HG02943 (cell line): ENCODE results near the gene RCN1.
"Not testable (repeated sequence)": the region's sequence is repeated elsewhere in the genome, so short reads cannot be mapped to it uniquely, and the experiment has no call there.

ENCODE experiments used
- ATAC-seq: cut with Tn5 transposase; IDR thresholded peaks from one replicate; pipeline ENCODE4 v1.9.1; 2021; ENCODE audit warnings: mild to moderate bottlenecking, low read depth, moderate library complexity; ENCODE audit not compliant: unreplicated experiment

The RCN1 gene

DNA sequence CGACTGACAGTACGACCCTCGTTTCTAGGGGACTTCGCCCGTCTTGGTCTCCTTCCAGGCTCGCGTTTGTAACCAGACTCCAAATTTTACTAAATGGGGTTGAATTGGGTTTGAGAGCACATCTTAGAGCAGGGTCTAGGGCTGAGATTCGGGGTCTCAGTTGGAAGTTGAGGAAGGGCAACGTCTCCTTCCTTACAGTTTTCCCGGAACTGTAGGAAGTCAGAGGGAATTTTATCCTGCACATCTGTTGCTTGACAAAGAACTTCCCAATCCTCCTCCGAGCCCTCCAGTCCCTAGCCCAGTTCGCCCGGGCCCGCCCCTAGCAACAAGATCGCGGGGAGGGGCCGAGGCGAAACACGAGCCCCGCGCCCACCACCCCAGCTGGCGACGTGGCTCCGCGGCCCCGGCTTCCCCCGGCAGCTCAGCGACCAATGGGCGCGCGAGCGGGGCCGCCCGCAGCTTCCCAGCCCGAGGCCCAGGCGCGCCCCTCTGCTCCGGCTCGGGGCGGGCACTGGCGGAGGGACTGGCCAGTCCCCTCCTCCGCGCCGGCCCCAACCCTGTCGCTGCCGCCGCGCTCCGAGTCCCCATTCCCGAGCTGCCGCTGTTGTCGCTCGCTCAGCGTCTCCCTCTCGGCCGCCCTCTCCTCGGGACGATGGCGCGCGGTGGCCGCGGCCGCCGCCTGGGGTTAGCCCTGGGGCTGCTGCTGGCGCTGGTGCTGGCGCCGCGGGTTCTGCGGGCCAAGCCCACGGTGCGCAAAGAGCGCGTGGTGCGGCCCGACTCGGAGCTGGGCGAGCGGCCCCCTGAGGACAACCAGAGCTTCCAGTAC is at the start of gene RCN1:
TSS of gene RCN1 (plus strand) at position 530 of the 826 bp plus-strand sequence. CDS start at position 653, 123 bp downstream.
- peak; percentile 43 for ATAC-seq

DNA sequence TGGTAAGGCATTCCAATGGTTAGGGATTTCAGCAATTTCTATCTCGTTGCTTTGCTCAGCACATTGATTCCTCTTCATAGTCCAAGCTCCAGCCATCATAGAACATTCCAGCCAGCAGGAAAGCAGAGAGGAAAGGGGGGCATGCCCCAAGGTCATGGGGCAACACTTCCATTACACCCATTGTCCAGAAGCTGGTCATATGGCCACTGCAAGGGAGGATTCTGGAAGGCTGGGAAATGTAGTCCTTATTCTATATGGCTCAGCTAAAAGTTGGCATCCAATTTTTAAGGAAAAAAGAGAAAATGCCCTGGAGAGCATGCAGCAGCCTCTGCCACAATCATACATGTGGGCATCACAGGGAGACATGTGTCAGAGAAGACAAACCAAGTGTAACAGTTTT is 47.1 kb upstream of the RCN1 start:
- no peak for ATAC-seq

DNA sequence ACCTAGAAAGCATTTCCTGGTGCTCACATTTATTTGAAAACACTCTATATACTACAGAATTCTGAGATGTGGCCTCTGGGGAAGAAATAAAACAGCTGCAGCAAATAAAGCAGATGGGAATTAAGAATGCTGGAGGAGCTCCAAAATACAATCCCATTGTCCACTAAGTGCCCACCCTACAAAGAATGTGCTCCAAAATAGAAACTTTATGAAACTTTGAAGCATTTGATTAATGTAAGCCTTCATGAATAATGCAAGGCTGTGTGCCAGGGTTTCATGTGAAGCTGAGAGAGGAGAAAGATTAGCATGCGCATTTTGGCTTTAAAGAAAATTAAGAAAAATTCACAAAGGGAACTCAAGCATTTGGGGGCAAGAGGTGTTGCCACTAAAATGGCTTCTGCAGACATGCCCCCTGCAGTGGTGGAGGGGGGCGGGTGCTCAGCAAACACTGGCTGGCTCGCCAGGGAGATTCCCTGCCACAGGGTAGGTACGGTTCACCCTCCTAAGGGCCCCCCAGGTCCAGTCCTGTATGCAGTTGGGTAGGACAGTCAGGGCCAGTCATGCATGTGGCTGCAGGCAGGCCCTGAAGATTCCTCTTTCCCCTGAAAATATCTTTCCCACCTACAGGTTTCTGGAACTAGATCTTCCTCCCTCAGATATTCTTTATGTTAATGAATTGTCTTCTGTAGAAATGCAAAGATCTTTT is 46.6 kb upstream of the RCN1 start:
- ATAC-seq, result no peak

- no peak for ATAC-seq
Measured at GRCh38 chr11:32045456-32045855, 45.4 kb upstream of the RCN1 start.

- no peak for ATAC-seq
Measured at GRCh38 chr11:32050264-32050663, 40.6 kb upstream of the RCN1 start.

GRCh38 chr11:32052215-32052614 is 38.7 kb upstream of the RCN1 start:
- ATAC-seq, result no peak

DNA sequence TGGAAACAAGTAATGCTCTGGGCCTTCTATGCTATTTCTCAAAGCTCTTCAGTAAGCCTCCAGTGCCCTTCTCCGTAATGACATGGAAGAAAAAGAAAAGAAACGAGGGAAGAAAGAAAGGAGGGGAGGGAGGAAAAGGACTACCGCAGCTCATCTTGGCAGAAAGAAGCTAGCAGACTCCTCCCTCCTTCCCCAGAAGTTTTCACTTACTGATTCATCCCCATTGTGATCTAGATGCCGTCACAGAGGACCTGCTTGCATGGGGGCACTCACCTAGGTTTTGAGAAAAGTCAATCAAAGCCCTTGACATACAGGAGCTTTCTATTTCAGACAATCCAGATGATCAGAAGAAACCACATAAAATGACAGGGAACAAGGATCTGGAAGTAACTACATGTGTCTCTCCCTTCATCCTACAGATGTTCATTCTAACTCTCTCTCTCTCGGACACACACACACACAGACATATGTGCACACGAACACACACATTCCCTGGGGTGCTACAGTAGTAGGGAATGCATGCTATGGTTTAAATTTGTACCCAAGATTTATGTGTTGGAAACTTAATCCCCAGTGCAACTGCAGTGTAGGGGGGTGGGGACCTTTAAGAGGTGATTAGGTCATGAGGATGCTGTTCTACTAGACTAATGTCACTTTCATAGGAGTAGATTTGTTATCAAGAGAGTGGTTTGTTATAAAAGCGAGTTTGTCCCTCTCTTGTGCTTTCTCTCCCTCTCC is 37.6 kb upstream of the RCN1 start:
- ATAC-seq, result no peak

- no peak for ATAC-seq
Measured at GRCh38 chr11:32055861-32056260, 35.0 kb upstream of the RCN1 start.

- no peak for ATAC-seq
Measured at GRCh38 chr11:32056438-32056837, 34.4 kb upstream of the RCN1 start.

- no peak for ATAC-seq
Measured at GRCh38 chr11:32059686-32060462, 31.0 kb upstream of the RCN1 start.

DNA sequence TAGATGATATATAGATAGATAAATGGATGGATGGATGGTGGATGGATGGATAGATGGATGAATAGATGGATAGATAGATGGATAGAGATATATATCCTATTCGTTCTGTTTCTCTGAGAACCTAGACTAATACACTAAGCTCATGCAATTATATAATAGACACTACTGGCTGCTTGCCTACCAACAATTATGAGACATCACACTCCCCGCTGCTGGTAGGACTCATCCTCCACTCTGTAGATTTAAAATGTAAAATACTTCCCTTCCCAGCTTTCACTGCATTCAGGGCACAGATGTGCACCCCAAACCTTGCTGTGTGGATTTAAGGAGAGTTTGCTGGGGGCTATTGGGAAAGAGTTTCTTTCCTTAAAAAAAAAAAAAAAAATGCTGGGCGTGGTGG is 28.3 kb upstream of the RCN1 start:
- no peak for ATAC-seq

GRCh38 chr11:32063031-32063430 is 27.8 kb upstream of the RCN1 start:
- not testable (repeated sequence) for ATAC-seq

GRCh38 chr11:32065865-32066629 is 24.8 kb upstream of the RCN1 start:
- no peak for ATAC-seq

- no peak for ATAC-seq
Measured at GRCh38 chr11:32068134-32068870, 22.6 kb upstream of the RCN1 start.

DNA sequence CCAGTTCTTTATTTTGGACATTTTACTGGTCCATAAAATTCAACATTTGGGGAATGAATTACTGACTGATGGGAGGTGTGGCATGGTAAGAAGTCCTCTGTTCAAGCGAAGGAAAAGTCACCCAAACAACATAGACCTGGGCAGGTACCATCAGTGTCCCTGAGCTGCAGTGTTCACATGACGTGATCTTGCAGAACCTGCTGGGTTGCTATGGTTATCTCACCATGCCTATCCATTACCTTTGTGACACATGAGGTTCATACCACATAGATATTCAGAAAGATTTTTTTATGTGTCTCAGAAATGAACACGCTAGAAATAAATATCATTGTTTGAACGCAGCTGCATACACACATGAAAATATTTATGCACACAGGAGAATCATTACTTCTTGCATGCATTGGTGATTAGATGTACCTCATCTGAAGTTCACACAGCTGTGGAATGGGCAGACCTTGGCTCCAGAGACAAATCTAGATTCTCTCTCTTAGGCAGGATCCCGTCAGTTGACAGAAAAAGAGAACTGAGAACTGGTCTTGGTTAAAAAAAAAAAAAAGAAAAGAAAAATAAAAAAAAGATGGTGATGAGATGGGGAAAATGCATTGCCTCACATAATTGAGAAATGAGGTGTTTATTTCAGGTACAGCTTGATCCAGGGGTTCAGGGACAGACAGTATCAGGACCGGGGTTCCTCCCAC is 21.4 kb upstream of the RCN1 start:
- no peak for ATAC-seq

GRCh38 chr11:32070692-32071091 is 20.2 kb upstream of the RCN1 start:
- no peak for ATAC-seq

DNA sequence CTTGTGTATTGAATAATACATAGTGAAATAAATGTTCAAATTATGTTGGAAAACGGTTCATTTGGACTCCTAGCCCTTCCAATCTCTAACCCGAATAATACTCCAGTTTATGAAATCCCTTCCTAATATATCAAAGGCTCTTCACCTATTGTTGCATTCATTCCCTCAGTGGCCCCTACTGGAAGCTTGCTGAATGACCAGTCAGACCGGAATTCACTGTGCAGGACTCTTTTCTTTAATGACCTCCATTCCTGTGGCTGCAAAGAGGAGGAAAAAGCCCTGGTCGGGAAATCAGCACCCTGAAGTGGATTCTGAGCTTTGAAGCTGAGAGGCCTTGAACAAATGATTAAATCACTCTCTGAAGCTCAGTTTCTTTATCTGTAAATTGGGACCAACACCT is 19.1 kb upstream of the RCN1 start:
- no peak for ATAC-seq

GRCh38 chr11:32072872-32073643 is 17.8 kb upstream of the RCN1 start:
- no peak for ATAC-seq
